ENCODE results near the gene PCOLCE2. TPM values are rescaled to one million over a fixed set of nuclear protein-coding genes. Genes with fewer than 3 reads are reported as not detected.

The PCOLCE2 gene
- total RNA-seq, 6 experiments from 2014 or later = 1.8 to 9.7 (median 3.8) TPM

DNA sequence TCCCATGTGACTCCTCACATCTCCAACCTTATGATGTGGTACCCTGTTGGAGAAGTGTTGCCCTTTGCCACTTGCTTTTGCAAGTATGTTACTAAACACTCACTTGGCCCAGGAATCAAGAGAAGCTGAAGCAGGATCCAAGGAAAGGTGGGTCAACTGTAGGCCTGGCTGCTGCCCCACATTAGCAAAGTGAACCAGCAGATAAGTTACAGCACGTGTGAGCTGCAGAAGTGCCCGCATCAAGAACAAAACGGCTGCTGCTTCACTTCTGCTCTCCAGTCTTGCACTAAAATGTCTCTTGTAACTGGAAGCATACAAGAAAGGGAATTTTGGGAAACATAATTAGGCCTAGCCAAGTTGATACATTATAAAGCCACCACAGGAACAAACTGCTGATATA is 79.6 kb downstream of the PCOLCE2 start:
- H3K4me1 ChIP-seq = no peaks in the 10 kb centered on the region
- no peak overlapping the region for H3K27ac ChIP-seq
- H3K4me3 ChIP-seq = no peak overlapping the region
- no peak for ATAC-seq
- no peaks in the 10 kb centered on the region for H3K9me3 ChIP-seq
- intact Hi-C loops (cut with DNase I) = no loop called here
- DNase-seq = no peak
- no peaks in the 10 kb centered on the region for H3K36me3 ChIP-seq
- TF ChIP-seq, protein P1, sequence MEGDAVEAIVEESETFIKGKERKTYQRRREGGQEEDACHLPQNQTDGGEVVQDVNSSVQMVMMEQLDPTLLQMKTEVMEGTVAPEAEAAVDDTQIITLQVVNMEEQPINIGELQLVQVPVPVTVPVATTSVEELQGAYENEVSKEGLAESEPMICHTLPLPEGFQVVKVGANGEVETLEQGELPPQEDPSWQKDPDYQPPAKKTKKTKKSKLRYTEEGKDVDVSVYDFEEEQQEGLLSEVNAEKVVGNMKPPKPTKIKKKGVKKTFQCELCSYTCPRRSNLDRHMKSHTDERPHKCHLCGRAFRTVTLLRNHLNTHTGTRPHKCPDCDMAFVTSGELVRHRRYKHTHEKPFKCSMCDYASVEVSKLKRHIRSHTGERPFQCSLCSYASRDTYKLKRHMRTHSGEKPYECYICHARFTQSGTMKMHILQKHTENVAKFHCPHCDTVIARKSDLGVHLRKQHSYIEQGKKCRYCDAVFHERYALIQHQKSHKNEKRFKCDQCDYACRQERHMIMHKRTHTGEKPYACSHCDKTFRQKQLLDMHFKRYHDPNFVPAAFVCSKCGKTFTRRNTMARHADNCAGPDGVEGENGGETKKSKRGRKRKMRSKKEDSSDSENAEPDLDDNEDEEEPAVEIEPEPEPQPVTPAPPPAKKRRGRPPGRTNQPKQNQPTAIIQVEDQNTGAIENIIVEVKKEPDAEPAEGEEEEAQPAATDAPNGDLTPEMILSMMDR (IDR thresholded peaks at IDR 0.05) = no peak
- no peak for TF ChIP-seq POLR2A (IDR thresholded peaks at IDR 0.05)
- no CpG with 5 or more reads among the region's 3 CpGs for WGBS (ENCODE audit: insufficient coverage, low coverage, low lambda C conversion rate, missing lambda C conversion rate)
- H3K27me3 ChIP-seq = no peaks in the 10 kb centered on the region

DNA sequence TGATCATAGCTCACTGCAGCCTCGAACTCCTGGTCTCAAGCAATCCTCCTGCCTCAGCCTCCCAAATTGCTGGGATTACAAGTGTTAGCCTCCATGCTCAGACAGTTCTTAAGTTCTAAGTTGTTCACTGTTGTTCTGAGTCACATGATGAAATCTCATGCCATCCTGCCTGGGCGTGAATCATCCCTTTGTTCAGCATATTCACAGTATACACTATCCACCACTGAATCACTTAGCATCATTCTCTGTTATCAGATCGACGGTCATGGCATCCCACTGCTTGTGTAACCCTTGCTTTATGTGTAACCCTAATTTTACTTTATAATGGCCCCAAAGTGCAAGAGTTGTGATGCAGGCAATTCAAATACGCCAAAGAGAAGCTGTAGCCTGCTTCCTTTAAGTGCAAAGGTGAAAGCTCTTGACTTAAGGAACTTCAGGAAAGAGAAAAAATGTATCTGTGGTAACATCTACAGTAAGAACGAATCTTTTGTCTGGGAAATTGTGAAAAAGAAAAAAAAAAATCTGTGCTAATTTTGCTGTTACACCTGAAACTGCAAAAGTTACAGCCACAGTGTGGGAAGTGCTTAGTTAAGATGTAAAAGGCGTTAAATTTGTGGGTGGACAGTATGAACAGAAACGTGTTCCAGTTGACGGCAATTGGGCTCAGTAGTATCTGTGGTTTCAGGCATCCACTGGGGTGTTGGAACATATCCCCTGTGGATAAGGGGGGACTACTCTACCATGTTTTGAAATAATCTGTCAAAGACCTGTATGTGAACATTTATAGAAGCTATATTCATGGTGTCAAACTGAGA is 80.6 kb downstream of the PCOLCE2 start:
- 77% methylated on average over 9 of the region's 9 CpGs for WGBS (ENCODE audit: insufficient coverage, low coverage, low lambda C conversion rate, missing lambda C conversion rate)
- Histone ChIP-seq H3K4me1 (no peaks in the 10 kb centered on the region), H3K27me3 (no peaks in the 10 kb centered on the region), H3K9me3 (no peaks in the 10 kb centered on the region), H3K4me3 (no peak overlapping the region), H3K27ac (no peak overlapping the region), H3K36me3 (no peaks in the 10 kb centered on the region)
- ATAC-seq (no peak), DNase-seq (no peak)
- intact Hi-C loops (cut with DNase I) = no loop called here
- TF ChIP-seq, protein P1 (IDR thresholded peaks at IDR 0.05) = no peak
- TF ChIP-seq POLR2A (IDR thresholded peaks at IDR 0.05) = no peak

DNA sequence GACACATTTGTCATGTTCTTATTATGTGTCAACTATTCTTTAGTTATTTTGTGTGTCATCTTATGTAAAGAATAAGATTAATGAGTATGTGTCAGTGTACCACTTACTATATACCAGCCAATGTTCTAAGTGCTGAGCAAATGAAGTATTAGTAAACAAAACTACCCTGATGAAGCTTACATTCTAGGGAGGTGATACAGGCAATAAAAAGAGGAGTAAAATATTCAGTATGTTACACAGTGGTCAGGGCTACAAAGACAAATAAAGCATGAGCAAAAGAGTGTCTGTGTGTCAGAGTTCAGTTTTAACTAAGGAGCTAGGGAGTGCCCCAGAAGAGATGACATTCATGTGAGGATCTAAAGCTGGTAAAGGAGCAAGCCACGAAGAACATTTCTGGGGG is 86.0 kb downstream of the PCOLCE2 start:
- no peak for ATAC-seq
- intact Hi-C loops (cut with DNase I) = no loop called here
- no peak overlapping the region for H3K27ac ChIP-seq
- TF ChIP-seq, protein P1 (IDR thresholded peaks at IDR 0.05) = no peak
- no peak for TF ChIP-seq POLR2A (IDR thresholded peaks at IDR 0.05)
- no peak for DNase-seq
- 63% methylated on average over 1 of the region's 1 CpG for WGBS (ENCODE audit: insufficient coverage, low coverage, low lambda C conversion rate, missing lambda C conversion rate)
- H3K4me3 ChIP-seq = no peak overlapping the region
- H3K4me1 ChIP-seq = no peaks in the 10 kb centered on the region
- no peaks in the 10 kb centered on the region for H3K36me3 ChIP-seq
- H3K27me3 ChIP-seq = no peaks in the 10 kb centered on the region
- H3K9me3 ChIP-seq = no peaks in the 10 kb centered on the region

DNA sequence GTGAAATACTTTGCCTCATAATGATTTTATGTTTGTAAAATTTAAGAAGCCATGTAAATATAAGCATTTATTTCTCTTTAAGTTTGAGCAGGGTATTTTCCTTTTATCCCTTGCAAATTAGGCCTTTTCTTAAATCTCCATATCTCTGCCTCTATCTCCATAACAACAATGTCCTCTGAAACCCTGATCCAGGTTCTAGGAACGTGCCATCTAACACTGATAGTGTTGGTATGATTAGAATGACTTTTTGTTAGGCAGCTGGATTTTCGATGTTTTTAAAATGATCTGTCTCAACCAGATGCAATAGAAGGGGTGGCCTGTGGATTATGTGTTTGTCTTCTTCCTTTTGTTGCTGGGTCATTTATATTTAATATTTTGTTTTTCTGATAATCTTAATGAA is 87.1 kb downstream of the PCOLCE2 start:
- 64% methylated on average over 2 of the region's 2 CpGs for WGBS (ENCODE audit: insufficient coverage, low coverage, low lambda C conversion rate, missing lambda C conversion rate)
- intact Hi-C loops (cut with DNase I) = no loop called here
- no peaks in the 10 kb centered on the region for H3K9me3 ChIP-seq
- no peaks in the 10 kb centered on the region for H3K4me1 ChIP-seq
- no peaks in the 10 kb centered on the region for H3K36me3 ChIP-seq
- no peak overlapping the region for H3K27ac ChIP-seq
- H3K27me3 ChIP-seq = no peaks in the 10 kb centered on the region
- ATAC-seq = no peak
- H3K4me3 ChIP-seq = no peak overlapping the region
- DNase-seq = no peak
- TF ChIP-seq POLR2A (IDR thresholded peaks at IDR 0.05) = no peak
- TF ChIP-seq, protein P1 (IDR thresholded peaks at IDR 0.05) = no peak

Measured in right lobe of liver (tissue), 6 donors.